HCT116 (cell line): ENCODE data around the gene GPAT2.
"Not testable (repeated sequence)": the region's sequence is repeated elsewhere in the genome, so short reads cannot be mapped to it uniquely, and the experiment has no call there.

Experiments
- CEBPB ChIP-seq: IDR thresholded peaks from 2 replicates; pipeline ENCODE4 v1.6.1; 2012; ENCODE audit warnings: low read depth
- CTCF ChIP-seq, 3 experiments: fragments of 200-600 bp in 1 of 3; sonication (generic) in 1 of 3; IDR thresholded peaks in 2 of 3; conservative IDR thresholded peaks in 1 of 3; 2 replicates each; pipeline ENCODE4 v1.5.1; 2012 to 2017; ENCODE audit warnings: low read depth in 2 of 3, low read length in 2 of 3, antibody characterized with exemption in 1 of 3, borderline replicate concordance in 1 of 3, control low read depth in 1 of 3, mild to moderate bottlenecking in 1 of 3, mixed read lengths in 1 of 3, mixed run types in 1 of 3, moderate library complexity in 1 of 3; ENCODE audit not compliant: insufficient read depth in 1 of 3
- EGR1 ChIP-seq: IDR thresholded peaks from 2 replicates; pipeline ENCODE4 v1.6.1; 2012; ENCODE audit warnings: low read depth
- FOSL1 ChIP-seq: IDR thresholded peaks from 2 replicates; pipeline ENCODE4 v1.6.1; 2012; ENCODE audit warnings: low read depth
- POLR2A ChIP-seq: IDR thresholded peaks from 2 replicates; pipeline ENCODE4 v1.7.0; 2011; ENCODE audit warnings: borderline replicate concordance; ENCODE audit not compliant: insufficient read depth, insufficient read length; ENCODE audit errors: extremely low read depth
- POLR2AphosphoS5 ChIP-seq: IDR thresholded peaks from 2 replicates; pipeline ENCODE4 v1.6.1; 2011; ENCODE audit warnings: mild to moderate bottlenecking, low read depth, low read length, moderate library complexity
- RAD21 ChIP-seq: IDR thresholded peaks from 2 replicates; pipeline ENCODE4 v1.6.1; 2012; ENCODE audit warnings: low read depth, mild to moderate bottlenecking
- SIN3A ChIP-seq: IDR thresholded peaks from 2 replicates; pipeline ENCODE4 v1.6.1; 2012; ENCODE audit warnings: low read depth
- SP1 ChIP-seq: IDR thresholded peaks from 2 replicates; pipeline ENCODE4 v1.6.1; 2012; ENCODE audit warnings: low read depth
- YY1 ChIP-seq: IDR thresholded peaks from 2 replicates; pipeline ENCODE4 v1.6.1; 2011; ENCODE audit warnings: low read length, low read depth, moderate library complexity, mild to moderate bottlenecking; ENCODE audit not compliant: insufficient replicate concordance; ENCODE audit errors: extremely low read depth
- ZNF274 ChIP-seq: fragments of 200-500 bp; sonication (Bioruptor generic); IDR thresholded peaks from 2 replicates; pipeline ENCODE4 v1.6.1; 2014; ENCODE audit warnings: mild to moderate bottlenecking, low read depth, low read length, inconsistent platforms
- TF ChIP-seq, protein P1 (sequence below): IDR thresholded peaks from 2 replicates; pipeline ENCODE4 v1.6.1; 2012; ENCODE audit warnings: low read depth
- TF ChIP-seq, protein P2 (sequence below): IDR thresholded peaks from 2 replicates; pipeline ENCODE4 v1.6.1; 2011; ENCODE audit warnings: mild to moderate bottlenecking, low read length, moderate library complexity; ENCODE audit not compliant: insufficient replicate concordance; ENCODE audit errors: extremely low read depth

GRCh38 chr2:96053385-96053784 lies 18.7 kb upstream of the GPAT2 start:
- TF ChIP-seq CTCF (IDR thresholded peaks at IDR 0.05 in 2 of 3, conservative IDR thresholded peaks at IDR 0.05 in 1 of 3; ENCODE audit: borderline replicate concordance in 1 of 3, insufficient read depth in 1 of 3, low read depth in 2 of 3, low read length in 2 of 3); RAD21; SP1; YY1; EGR1; POLR2AphosphoS5; POLR2A; ZNF274; FOSL1; CEBPB; SIN3A: not testable (repeated sequence)
- TF ChIP-seq, protein P1, sequence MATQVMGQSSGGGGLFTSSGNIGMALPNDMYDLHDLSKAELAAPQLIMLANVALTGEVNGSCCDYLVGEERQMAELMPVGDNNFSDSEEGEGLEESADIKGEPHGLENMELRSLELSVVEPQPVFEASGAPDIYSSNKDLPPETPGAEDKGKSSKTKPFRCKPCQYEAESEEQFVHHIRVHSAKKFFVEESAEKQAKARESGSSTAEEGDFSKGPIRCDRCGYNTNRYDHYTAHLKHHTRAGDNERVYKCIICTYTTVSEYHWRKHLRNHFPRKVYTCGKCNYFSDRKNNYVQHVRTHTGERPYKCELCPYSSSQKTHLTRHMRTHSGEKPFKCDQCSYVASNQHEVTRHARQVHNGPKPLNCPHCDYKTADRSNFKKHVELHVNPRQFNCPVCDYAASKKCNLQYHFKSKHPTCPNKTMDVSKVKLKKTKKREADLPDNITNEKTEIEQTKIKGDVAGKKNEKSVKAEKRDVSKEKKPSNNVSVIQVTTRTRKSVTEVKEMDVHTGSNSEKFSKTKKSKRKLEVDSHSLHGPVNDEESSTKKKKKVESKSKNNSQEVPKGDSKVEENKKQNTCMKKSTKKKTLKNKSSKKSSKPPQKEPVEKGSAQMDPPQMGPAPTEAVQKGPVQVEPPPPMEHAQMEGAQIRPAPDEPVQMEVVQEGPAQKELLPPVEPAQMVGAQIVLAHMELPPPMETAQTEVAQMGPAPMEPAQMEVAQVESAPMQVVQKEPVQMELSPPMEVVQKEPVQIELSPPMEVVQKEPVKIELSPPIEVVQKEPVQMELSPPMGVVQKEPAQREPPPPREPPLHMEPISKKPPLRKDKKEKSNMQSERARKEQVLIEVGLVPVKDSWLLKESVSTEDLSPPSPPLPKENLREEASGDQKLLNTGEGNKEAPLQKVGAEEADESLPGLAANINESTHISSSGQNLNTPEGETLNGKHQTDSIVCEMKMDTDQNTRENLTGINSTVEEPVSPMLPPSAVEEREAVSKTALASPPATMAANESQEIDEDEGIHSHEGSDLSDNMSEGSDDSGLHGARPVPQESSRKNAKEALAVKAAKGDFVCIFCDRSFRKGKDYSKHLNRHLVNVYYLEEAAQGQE: not testable (repeated sequence)
- TF ChIP-seq, protein P2, sequence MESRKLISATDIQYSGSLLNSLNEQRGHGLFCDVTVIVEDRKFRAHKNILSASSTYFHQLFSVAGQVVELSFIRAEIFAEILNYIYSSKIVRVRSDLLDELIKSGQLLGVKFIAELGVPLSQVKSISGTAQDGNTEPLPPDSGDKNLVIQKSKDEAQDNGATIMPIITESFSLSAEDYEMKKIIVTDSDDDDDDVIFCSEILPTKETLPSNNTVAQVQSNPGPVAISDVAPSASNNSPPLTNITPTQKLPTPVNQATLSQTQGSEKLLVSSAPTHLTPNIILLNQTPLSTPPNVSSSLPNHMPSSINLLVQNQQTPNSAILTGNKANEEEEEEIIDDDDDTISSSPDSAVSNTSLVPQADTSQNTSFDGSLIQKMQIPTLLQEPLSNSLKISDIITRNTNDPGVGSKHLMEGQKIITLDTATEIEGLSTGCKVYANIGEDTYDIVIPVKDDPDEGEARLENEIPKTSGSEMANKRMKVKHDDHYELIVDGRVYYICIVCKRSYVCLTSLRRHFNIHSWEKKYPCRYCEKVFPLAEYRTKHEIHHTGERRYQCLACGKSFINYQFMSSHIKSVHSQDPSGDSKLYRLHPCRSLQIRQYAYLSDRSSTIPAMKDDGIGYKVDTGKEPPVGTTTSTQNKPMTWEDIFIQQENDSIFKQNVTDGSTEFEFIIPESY: not testable (repeated sequence)
